ENCODE results near the gene NUP35. TPM values are rescaled to one million over a fixed set of nuclear protein-coding genes. Genes with fewer than 3 reads are reported as not detected.

Gene NUP35
- polyA plus RNA-seq, 2 of the 4 experiments (the other 2 are of a cell fraction): 39.6 to 45.9 TPM

DNA sequence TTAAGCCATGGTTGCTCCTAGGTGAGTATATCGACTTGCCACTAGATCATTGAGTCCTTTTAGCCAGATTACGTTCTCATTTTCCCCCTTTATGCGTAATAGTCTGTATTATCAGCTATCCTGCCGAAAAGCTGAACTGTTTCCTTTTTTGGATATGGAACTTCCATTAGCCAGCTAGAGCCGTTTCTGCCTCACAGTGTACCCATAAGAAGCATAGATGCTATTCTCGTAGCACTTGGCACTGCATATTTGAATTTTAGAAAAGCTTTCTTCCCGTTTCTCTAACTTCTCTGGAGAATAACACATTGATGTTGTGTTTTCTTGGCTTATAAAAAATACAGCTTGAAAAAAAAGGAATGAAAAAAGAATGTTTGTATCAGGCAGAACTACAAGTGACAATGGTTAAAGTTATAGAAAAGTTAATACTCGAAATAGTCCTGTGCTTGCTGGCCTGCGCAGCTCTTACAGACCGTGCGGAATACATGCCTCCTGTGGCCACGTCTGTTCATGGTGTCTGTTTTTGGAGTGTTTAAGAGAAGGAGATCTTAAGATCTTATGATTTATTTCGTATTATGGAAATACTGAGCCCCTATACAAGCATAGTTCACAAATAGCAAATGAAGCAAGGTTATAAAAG, 45.0 kb upstream of the NUP35 start:
- DNase-seq (ENCODE audit: low read depth in 1 of 2, low spot score in 1 of 2) (no peak), ATAC-seq (peak; percentile 41 to 57), FAIRE-seq (no peak)
- POLR2A ChIA-PET: interaction anchor here (0.6 to 1.4 kb wide), 5 partner anchors 10 to 84 kb away, joined by 3 to 6 read pairs (median 3); no protein-coding TSS in a partner anchor
- H3K9me3 ChIP-seq: no peaks in the 10 kb centered on the region
- CTCF ChIA-PET: interaction anchor here (1.2 to 2.1 kb wide), 2 partner anchors 14 to 99 kb away, joined by 3 to 8 read pairs; no protein-coding TSS in a partner anchor
- peak overlapping the region; percentile 94 for H3K4me3 ChIP-seq
- TF ChIP-seq POLR2AphosphoS2 (conservative IDR thresholded peaks at IDR 0.05; ENCODE audit: low read length) (no peak), HES2 (IDR thresholded peaks at IDR 0.05) (no peak)
- TF ChIP-seq, protein P1, sequence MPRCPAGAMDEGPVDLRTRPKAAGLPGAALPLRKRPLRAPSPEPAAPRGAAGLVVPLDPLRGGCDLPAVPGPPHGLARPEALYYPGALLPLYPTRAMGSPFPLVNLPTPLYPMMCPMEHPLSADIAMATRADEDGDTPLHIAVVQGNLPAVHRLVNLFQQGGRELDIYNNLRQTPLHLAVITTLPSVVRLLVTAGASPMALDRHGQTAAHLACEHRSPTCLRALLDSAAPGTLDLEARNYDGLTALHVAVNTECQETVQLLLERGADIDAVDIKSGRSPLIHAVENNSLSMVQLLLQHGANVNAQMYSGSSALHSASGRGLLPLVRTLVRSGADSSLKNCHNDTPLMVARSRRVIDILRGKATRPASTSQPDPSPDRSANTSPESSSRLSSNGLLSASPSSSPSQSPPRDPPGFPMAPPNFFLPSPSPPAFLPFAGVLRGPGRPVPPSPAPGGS (IDR thresholded peaks at IDR 0.05): no peak
- no peaks in the 10 kb centered on the region for H3K4me1 ChIP-seq
- peak overlapping the region; percentile 81 for H3K4me2 ChIP-seq
- 33% methylated on average over 13 of the region's 13 CpGs for WGBS (ENCODE audit: missing lambda C conversion rate)
- H3K27ac ChIP-seq: peak overlapping the region; percentile 83 to 88

DNA sequence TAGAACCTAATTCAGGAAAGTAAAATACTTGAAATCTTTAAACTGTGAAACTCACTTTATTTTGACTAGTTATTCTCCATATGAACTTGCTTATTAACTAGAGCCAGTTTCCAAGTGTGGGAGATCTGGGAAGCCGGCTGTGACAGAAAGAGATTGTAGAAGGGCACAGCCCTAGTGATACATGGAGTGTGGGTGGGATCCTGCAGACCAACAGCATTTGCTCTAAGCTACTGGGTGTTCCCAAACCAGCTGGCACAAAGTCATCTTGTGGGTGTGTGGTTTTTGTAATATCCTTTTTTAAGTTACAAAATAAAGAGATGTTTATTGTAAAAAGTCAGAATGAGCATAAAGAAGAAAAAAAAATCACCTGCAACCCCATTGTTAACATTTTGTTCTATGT, 42.3 kb upstream of the NUP35 start:
- ChIA-PET CTCF (interaction anchor here (0.7 kb wide), 1 partner anchor 148 kb away, joined by 3 read pairs; no protein-coding TSS in a partner anchor), POLR2A (no interaction called here)
- Histone ChIP-seq H3K9me3 (no peaks in the 10 kb centered on the region), H3K4me1 (no peaks in the 10 kb centered on the region), H3K27ac (no peak overlapping the region), H3K4me3 (no peak overlapping the region), H3K4me2 (no peak overlapping the region)
- TF ChIP-seq CBX2 (IDR thresholded peaks at IDR 0.05; ENCODE audit: borderline replicate concordance, low read depth): no peak
- no peak for TF ChIP-seq MAFK (IDR thresholded peaks at IDR 0.05; ENCODE audit: partially characterized antibody)
- TF ChIP-seq PHF8 (IDR thresholded peaks at IDR 0.05; ENCODE audit: borderline replicate concordance, low read depth): no peak
- TF ChIP-seq MAZ (IDR thresholded peaks at IDR 0.05; ENCODE audit: borderline replicate concordance, low read depth, low read length): no peak
- TF ChIP-seq NR3C1 (IDR thresholded peaks at IDR 0.05): no peak
- TF ChIP-seq JUN (IDR thresholded peaks at IDR 0.05): no peak
- no peak for TF ChIP-seq RFX5 (IDR thresholded peaks at IDR 0.05)
- ATAC-seq: no peak
- 71% methylated on average over 1 of the region's 1 CpG for WGBS (ENCODE audit: missing lambda C conversion rate)
- FAIRE-seq: no peak
- no peak for DNase-seq (ENCODE audit: low read depth in 1 of 2, low spot score in 1 of 2)

- FAIRE-seq (no peak), ATAC-seq (no peak), DNase-seq (ENCODE audit: low read depth in 1 of 2, low spot score in 1 of 2) (no peak)
- ChIA-PET CTCF (no interaction called here), POLR2A (no interaction called here)
- Histone ChIP-seq H3K27ac (no peak overlapping the region), H3K4me3 (no peak overlapping the region), H3K4me1 (no peaks in the 10 kb centered on the region), H3K4me2 (no peak overlapping the region), H3K9me3 (no peaks in the 10 kb centered on the region)
- TF ChIP-seq SREBF2 (IDR thresholded peaks at IDR 0.05): no peak
- TF ChIP-seq NPAS2 (CRISPR knock-in tag; IDR thresholded peaks at IDR 0.05; ENCODE audit: borderline replicate concordance): no peak
- no peak for TF ChIP-seq KDM5A (IDR thresholded peaks at IDR 0.05)
- no peak for TF ChIP-seq ZFP36 (IDR thresholded peaks at IDR 0.05; ENCODE audit: borderline replicate concordance, partially characterized antibody)
- no peak for TF ChIP-seq ZC3H11A (IDR thresholded peaks at IDR 0.05)
- TF ChIP-seq HOXA7 (CRISPR knock-in tag; IDR thresholded peaks at IDR 0.05): no peak
- TF ChIP-seq JUNB (IDR thresholded peaks at IDR 0.05): no peak
- no peak for TF ChIP-seq RARB (CRISPR knock-in tag; IDR thresholded peaks at IDR 0.05)
- no peak for TF ChIP-seq POLR2AphosphoS2 (conservative IDR thresholded peaks at IDR 0.05; ENCODE audit: low read length)
- TF ChIP-seq HEYL (CRISPR knock-in tag; IDR thresholded peaks at IDR 0.05): no peak
- no peak for TF ChIP-seq GATA3 (IDR thresholded peaks at IDR 0.05; ENCODE audit: borderline replicate concordance)
- TF ChIP-seq FOSB (CRISPR knock-in tag; IDR thresholded peaks at IDR 0.05): no peak
- TF ChIP-seq CEBPB (IDR thresholded peaks at IDR 0.05): no peak
- whole genome bisulfite sequencing (ENCODE audit: missing lambda C conversion rate): 64% methylated on average over 3 of the region's 3 CpGs
Measured at GRCh38 chr2:183088061-183088460, 36.2 kb upstream of the NUP35 start.

All from A549 (cell line).